ENCODE measurements around the gene GSAP.

Gene GSAP

GRCh38 chr7:77434570-77435275 is 18.6 kb upstream of the GSAP start:
- no peak for DNase-seq

- no peak for DNase-seq
These were observed 17.8 kb upstream of the GSAP start for GRCh38 chr7:77433901-77434300.

GRCh38 chr7:77430927-77431326 is 14.8 kb upstream of the GSAP start:
- DNase-seq, result no peak

- DNase-seq, result no peak
These were observed 12.7 kb upstream of the GSAP start for GRCh38 chr7:77428777-77429231.

GRCh38 chr7:77427996-77428603 is 12.0 kb upstream of the GSAP start:
- DNase-seq, result no peak

- DNase-seq, result no peak
These were observed 10.4 kb upstream of the GSAP start for GRCh38 chr7:77426521-77427051.

GRCh38 chr7:77426052-77426404 is 9.9 kb upstream of the GSAP start:
- no peak for DNase-seq

- peak; percentile 1 for DNase-seq
These were observed 9.2 kb upstream of the GSAP start for GRCh38 chr7:77425101-77426051.

- no peak for DNase-seq
These were observed 6.4 kb upstream of the GSAP start for GRCh38 chr7:77422500-77422899.

- DNase-seq, result no peak
These were observed 5.0 kb upstream of the GSAP start for GRCh38 chr7:77420986-77421672.

GRCh38 chr7:77420438-77420837 is 4.3 kb upstream of the GSAP start:
- DNase-seq, result no peak

- no peak for DNase-seq
These were observed 3.0 kb upstream of the GSAP start for GRCh38 chr7:77419102-77419501.

- no peak for DNase-seq
These were observed 1.7 kb upstream of the GSAP start for GRCh38 chr7:77417801-77418200.

- no peak for DNase-seq
These were observed 647 bp upstream of the GSAP start for GRCh38 chr7:77416621-77417371.

- no peak for DNase-seq
These were observed 700 bp downstream of the GSAP start for GRCh38 chr7:77415476-77415822.

GRCh38 chr7:77413861-77414424 is 2.2 kb downstream of the GSAP start:
- DNase-seq, result no peak

GRCh38 chr7:77413128-77413527 is 3.0 kb downstream of the GSAP start:
- DNase-seq, result no peak

- no peak for DNase-seq
These were observed 6.2 kb downstream of the GSAP start for GRCh38 chr7:77409739-77410547.

GRCh38 chr7:77409005-77409738 is 7.0 kb downstream of the GSAP start:
- DNase-seq, result no peak

- no peak for DNase-seq
These were observed 8.2 kb downstream of the GSAP start for GRCh38 chr7:77407906-77408305.

All from NCI-H774 (cell line).